Measurements from ENCODE around the gene FILIP1L. TPM values are rescaled to one million over a fixed set of nuclear protein-coding genes. Genes with fewer than 3 reads are reported as not detected.

Gene FILIP1L
- total RNA-seq, 1 donor from 2014 or later, result 1.5 TPM

DNA sequence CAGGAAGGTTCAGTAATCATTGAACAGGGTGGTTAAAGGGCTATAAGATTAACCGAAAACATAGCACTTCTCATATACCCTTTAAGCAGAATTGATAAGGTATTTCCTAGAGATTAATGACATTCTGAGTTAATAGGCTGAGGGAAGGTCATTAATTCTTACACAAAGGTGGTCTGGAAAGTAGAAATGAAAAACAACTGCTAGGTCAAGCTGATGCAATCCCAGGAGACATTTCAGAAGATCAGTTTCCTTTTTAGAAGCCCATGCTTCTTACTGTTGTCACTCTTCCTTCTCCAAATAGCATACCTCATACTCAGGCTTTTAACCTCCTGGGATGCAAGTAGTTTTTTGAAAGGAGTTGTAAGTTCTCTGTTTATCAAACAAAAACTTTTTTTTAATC, 8.8 kb downstream of the FILIP1L start:
- TF ChIP-seq, protein P1, sequence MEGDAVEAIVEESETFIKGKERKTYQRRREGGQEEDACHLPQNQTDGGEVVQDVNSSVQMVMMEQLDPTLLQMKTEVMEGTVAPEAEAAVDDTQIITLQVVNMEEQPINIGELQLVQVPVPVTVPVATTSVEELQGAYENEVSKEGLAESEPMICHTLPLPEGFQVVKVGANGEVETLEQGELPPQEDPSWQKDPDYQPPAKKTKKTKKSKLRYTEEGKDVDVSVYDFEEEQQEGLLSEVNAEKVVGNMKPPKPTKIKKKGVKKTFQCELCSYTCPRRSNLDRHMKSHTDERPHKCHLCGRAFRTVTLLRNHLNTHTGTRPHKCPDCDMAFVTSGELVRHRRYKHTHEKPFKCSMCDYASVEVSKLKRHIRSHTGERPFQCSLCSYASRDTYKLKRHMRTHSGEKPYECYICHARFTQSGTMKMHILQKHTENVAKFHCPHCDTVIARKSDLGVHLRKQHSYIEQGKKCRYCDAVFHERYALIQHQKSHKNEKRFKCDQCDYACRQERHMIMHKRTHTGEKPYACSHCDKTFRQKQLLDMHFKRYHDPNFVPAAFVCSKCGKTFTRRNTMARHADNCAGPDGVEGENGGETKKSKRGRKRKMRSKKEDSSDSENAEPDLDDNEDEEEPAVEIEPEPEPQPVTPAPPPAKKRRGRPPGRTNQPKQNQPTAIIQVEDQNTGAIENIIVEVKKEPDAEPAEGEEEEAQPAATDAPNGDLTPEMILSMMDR (IDR thresholded peaks at IDR 0.05), result no peak
- ATAC-seq (ENCODE audit: low read depth) (peak; percentile 37), DNase-seq (no peak)
- CTCF ChIA-PET, result interaction anchor here (1.2 kb wide), 1 partner anchor 37 kb away, joined by 3 read pairs; no protein-coding TSS in a partner anchor
- intact Hi-C loops (cut with micrococcal nuclease), result loop anchor here (2.0 kb wide), 2 partner anchors 37 to 61 kb away; no protein-coding TSS in a partner anchor
- POLR2A ChIA-PET, result no interaction called here
- peaks cover 49% of the 10 kb centered on the region for H3K4me1 Mint-ChIP-seq
- H3K4me3 Mint-ChIP-seq, result no peak overlapping the region
- H3K36me3 Mint-ChIP-seq (ENCODE audit: low read depth), result peaks cover 2% of the 10 kb centered on the region
- H3K27ac Mint-ChIP-seq, result peak overlapping the region; percentile 36
- peaks cover 2% of the 10 kb centered on the region for H3K9me3 Mint-ChIP-seq
- no peaks in the 10 kb centered on the region for H3K27me3 Mint-ChIP-seq

DNA sequence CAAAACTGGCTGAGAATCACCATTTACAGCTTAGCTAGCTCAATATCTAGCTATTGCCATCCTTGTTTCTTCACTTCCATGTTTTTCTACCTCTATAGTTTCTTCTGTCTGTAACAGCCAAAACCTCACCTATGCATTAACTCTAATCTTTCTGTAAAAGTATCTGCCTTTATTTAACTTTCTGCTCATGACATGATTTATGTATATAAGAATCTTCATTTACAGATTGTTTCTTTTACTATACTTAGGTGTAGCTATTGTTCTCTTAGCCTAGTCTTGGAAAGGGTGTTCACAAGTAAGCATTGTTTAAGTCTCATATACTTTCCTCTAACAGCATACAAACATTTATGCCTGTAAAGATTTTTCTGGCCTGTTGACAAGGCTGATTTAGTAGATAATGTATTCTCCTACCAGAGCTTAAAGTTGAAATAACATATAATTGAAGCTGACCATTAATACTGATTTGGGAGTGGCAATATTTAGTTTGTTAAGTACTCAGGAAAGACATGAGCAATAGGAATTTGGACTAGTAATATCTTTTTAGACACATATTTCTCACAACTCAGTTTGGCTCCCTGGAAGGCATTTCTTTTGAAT, 9.4 kb downstream of the FILIP1L start:
- CTCF ChIA-PET, result no interaction called here
- no peak overlapping the region for H3K4me3 Mint-ChIP-seq
- H3K36me3 Mint-ChIP-seq (ENCODE audit: low read depth), result peaks cover 2% of the 10 kb centered on the region
- H3K27me3 Mint-ChIP-seq, result no peaks in the 10 kb centered on the region
- DNase-seq, result no peak
- peaks cover 49% of the 10 kb centered on the region for H3K4me1 Mint-ChIP-seq
- no peak for ATAC-seq (ENCODE audit: low read depth)
- peaks cover 2% of the 10 kb centered on the region for H3K9me3 Mint-ChIP-seq
- intact Hi-C loops (cut with micrococcal nuclease), result loop anchor here (2.0 kb wide), 2 partner anchors 36 to 60 kb away; no protein-coding TSS in a partner anchor
- POLR2A ChIA-PET, result interaction anchor here (1.3 kb wide), 1 partner anchor 58 kb away, joined by 4 read pairs; no protein-coding TSS in a partner anchor
- TF ChIP-seq, protein P1 (IDR thresholded peaks at IDR 0.05), result no peak
- peak overlapping the region; percentile 36 for H3K27ac Mint-ChIP-seq

DNA sequence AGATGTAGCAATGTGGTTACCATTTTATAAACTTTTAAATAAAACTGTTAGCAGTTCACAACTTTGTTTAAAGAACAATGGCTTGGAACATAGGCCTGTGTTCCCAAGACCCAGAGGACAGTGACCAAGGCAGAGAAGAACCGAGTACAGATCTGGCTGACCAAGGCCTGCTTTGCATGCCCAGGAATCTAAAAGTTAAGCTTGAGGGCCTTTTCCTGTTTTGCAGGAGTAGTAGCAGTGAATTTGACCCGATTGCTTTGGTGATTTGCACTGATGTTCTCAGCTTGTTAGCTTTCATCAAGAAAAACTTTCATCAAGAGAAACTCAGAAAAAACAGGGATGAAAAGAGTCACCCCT, 9.9 kb downstream of the FILIP1L start:
- Mint-ChIP-seq H3K27me3 (no peaks in the 10 kb centered on the region), H3K4me3 (no peak overlapping the region), H3K9me3 (peaks cover 2% of the 10 kb centered on the region), H3K27ac (peak overlapping the region; percentile 36), H3K36me3 (ENCODE audit: low read depth) (peaks cover 2% of the 10 kb centered on the region), H3K4me1 (peaks cover 49% of the 10 kb centered on the region)
- TF ChIP-seq, protein P1 (IDR thresholded peaks at IDR 0.05), result no peak
- intact Hi-C loops (cut with micrococcal nuclease), result loop anchor here (2.0 kb wide), 2 partner anchors 36 to 60 kb away; no protein-coding TSS in a partner anchor
- ChIA-PET CTCF (no interaction called here), POLR2A (interaction anchor here (1.3 kb wide), 1 partner anchor 57 kb away, joined by 4 read pairs; no protein-coding TSS in a partner anchor)
- DNase-seq, result no peak
- ATAC-seq (ENCODE audit: low read depth), result no peak

DNA sequence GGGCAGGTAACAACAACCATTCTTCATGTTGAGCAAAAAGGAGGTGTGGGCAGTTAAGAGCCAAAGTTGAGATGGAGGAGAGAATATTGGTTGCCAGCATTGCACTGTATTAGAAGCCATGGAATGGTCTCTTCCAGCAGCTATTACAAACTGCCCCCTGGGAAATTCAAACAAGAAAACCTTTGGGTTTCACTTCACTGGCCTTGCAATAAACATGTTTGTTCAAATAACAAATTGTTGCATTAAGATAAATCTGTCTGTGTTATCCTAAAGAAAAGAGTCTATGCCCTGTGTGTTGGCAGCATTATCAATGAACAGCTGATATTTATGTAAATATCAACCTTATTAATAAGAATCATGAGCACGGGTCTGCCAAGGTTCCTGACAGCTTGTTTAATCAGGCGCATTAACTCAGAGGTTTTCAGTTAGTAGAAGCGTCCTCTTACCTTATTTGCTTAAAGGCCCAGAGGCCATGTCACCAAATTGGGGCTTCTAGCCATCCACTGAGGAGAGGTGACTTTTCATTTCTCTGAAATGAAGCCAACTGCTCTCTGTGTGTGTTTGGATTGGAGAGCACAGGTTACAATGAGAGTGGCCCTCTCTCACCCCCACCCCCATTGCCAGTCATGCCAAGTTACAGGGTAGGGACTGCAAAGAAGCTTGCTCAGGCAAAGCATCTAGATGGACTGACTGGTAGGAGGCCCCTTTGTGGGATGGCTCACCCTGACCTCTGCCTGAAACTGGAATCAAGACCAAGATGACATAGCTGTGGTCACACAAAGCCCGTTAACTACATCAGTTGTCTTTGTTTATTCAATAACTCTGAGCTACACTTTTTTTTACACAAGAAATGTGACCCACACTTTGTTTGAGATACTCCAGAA, 10.5 kb downstream of the FILIP1L start:
- peaks cover 49% of the 10 kb centered on the region for H3K4me1 Mint-ChIP-seq
- TF ChIP-seq, protein P1 (IDR thresholded peaks at IDR 0.05), result no peak
- ChIA-PET CTCF (interaction anchor here (0.7 kb wide), 1 partner anchor 35 kb away, joined by 3 read pairs; no protein-coding TSS in a partner anchor), POLR2A (interaction anchor here (0.6 to 1.3 kb wide), 2 partner anchors 13 to 57 kb away, joined by 4 to 7 read pairs; no protein-coding TSS in a partner anchor)
- no peak for DNase-seq
- peak overlapping the region; percentile 26 for H3K4me3 Mint-ChIP-seq
- intact Hi-C loops (cut with micrococcal nuclease), result loop anchor here (2.0 kb wide), 2 partner anchors 35 to 59 kb away; no protein-coding TSS in a partner anchor
- H3K27me3 Mint-ChIP-seq, result no peaks in the 10 kb centered on the region
- peak; percentile 56 for ATAC-seq (ENCODE audit: low read depth)
- H3K9me3 Mint-ChIP-seq, result peaks cover 2% of the 10 kb centered on the region
- H3K36me3 Mint-ChIP-seq (ENCODE audit: low read depth), result peaks cover 2% of the 10 kb centered on the region
- H3K27ac Mint-ChIP-seq, result peak overlapping the region; percentile 57

DNA sequence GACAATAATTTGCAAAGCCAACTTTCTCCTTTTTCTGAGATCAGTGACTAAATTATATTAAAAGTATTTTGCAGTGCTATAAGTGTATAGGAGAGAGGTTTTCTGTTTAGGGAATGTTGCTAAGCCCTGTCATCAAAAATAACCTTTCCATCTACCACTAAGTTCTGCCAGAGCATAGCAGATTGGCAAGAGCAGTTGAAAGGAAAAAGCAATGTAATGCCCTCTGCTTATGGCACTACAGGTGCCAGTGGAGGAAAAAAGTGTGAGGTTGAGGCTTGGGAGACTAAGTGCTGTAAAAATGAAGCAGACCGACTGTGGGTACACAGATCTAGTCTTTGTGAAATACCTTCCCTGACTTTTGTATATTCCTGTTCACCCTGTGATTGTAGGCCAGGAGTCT, 11.5 kb downstream of the FILIP1L start:
- no peak overlapping the region for H3K4me3 Mint-ChIP-seq
- no peaks in the 10 kb centered on the region for H3K27me3 Mint-ChIP-seq
- peaks cover 2% of the 10 kb centered on the region for H3K9me3 Mint-ChIP-seq
- TF ChIP-seq, protein P1 (IDR thresholded peaks at IDR 0.05), result no peak
- H3K36me3 Mint-ChIP-seq (ENCODE audit: low read depth), result peaks cover 2% of the 10 kb centered on the region
- CTCF ChIA-PET, result no interaction called here
- H3K4me1 Mint-ChIP-seq, result peaks cover 49% of the 10 kb centered on the region
- POLR2A ChIA-PET, result no interaction called here
- ATAC-seq (ENCODE audit: low read depth), result no peak
- H3K27ac Mint-ChIP-seq, result no peak overlapping the region
- DNase-seq, result no peak
- intact Hi-C loops (cut with micrococcal nuclease), result no loop called here
